A549 (cell line): ENCODE data around the gene KRTAP5-5. TPM values are rescaled to one million over a fixed set of nuclear protein-coding genes. Genes with fewer than 3 reads are reported as not detected.

Experiments used
- ATAC-seq, 2 experiments: fragments of 200-7000 bp in 1 of 2; fragments of >200 bp in 1 of 2; cut with Nextera tagmentation in 1 of 2; cut with Tn5 transposase in 1 of 2; 3 replicates each; pipeline versions ENCODE4 v1.8.0 to v1.9.1; 2018 to 2020; ENCODE audit warnings: mild to moderate bottlenecking in 1 of 2, moderate library complexity in 1 of 2
- CTCF ChIA-PET: fragments of 300-600 bp; sonication (Branson Sonifier 250); formaldehyde crosslinking; extraction: SDS; loops from one replicate; lab custom pipeline; 2021; ENCODE audit warnings: antibody characterized with exemption, inconsistent platforms; lab: Yijun Ruan, JAX
- POLR2A ChIA-PET: fragments of 350-600 bp; formaldehyde crosslinking; extraction: SDS; loops from one replicate; lab custom pipeline; 2021; ENCODE audit warnings: antibody characterized with exemption, inconsistent platforms; lab: Yijun Ruan, JAX
- DNase-seq, 2 experiments: peaks; one replicate each; pipeline versions ENCODE4 v3.0.0 to v3.0.0-alpha.2; 2011 to 2016; ENCODE audit warnings: low read depth in 1 of 2, low spot score in 1 of 2
- FAIRE-seq: peaks from 2 replicates; lab custom pipeline; 2011; peaks lifted over from hg19 to GRCh38; lab: Jason Lieb, UNC
- H3K27ac ChIP-seq, 2 experiments: fragments of >200 bp; sonication (Bioruptor Twin); formaldehyde crosslinking; 3 replicates each; pipeline ENCODE4 v1.5.1; 2016 to 2017
- H3K4me1 ChIP-seq: fragments of >200 bp; sonication (Bioruptor Twin); formaldehyde crosslinking; 3 replicates; pipeline ENCODE4 v1.6.1; 2016
- H3K4me2 ChIP-seq: fragments of >200 bp; sonication (Bioruptor Twin); formaldehyde crosslinking; 3 replicates; pipeline ENCODE4 v1.6.1; 2016
- H3K4me3 ChIP-seq: fragments of >200 bp; sonication (Bioruptor Twin); formaldehyde crosslinking; 3 replicates; pipeline ENCODE4 v1.5.1; 2016
- H3K9me3 ChIP-seq: fragments of >200 bp; sonication (Bioruptor Twin); formaldehyde crosslinking; 3 replicates; pipeline ENCODE4 v1.6.1; 2016
- BCL3 ChIP-seq: fragments of >200 bp; sonication (Bioruptor Twin); formaldehyde crosslinking; IDR thresholded peaks from 3 replicates; pipeline ENCODE4 v1.6.1; 2016
- CBX2 ChIP-seq: fragments of 200-600 bp; sonication (generic); IDR thresholded peaks from 2 replicates; pipeline ENCODE4 v1.6.1; 2016; ENCODE audit warnings: low read depth, mild to moderate bottlenecking, borderline replicate concordance
- CEBPB ChIP-seq, 2 experiments: fragments of >200 bp in 1 of 2; sonication (Bioruptor Twin) in 1 of 2; formaldehyde crosslinking in 1 of 2; IDR thresholded peaks; 2 replicates each; pipeline ENCODE4 v1.6.1; 2012 to 2016
- CHD4 ChIP-seq: fragments of 200-600 bp; sonication (generic); IDR thresholded peaks from 2 replicates; pipeline ENCODE4 v1.6.1; 2016; ENCODE audit warnings: antibody characterized with exemption, mild to moderate bottlenecking, borderline replicate concordance
- EHF ChIP-seq: fragments of 250-450 bp; sonication (Bioruptor Pico); IDR thresholded peaks from 2 replicates; pipeline ENCODE4 v1.5.0; 2020; ENCODE audit warnings: mild to moderate bottlenecking
- EHMT2 ChIP-seq: fragments of 200-600 bp; sonication (generic); IDR thresholded peaks from 2 replicates; pipeline ENCODE4 v1.6.1; 2016; ENCODE audit warnings: antibody characterized with exemption, low read depth, mild to moderate bottlenecking, moderate library complexity
- EP300 ChIP-seq, 2 experiments: fragments of >200 bp; sonication (Bioruptor Twin); formaldehyde crosslinking; IDR thresholded peaks; 2 replicates in 1 of 2; 3 replicates in 1 of 2; pipeline ENCODE4 v1.6.1; 2016 to 2017
- FOSL2 ChIP-seq, 2 experiments: fragments of 450-650 bp in 1 of 2; fragments of >200 bp in 1 of 2; sonication (Bioruptor Twin) in 1 of 2; formaldehyde crosslinking; IDR thresholded peaks; 2 replicates each; pipeline versions ENCODE4 v1.5.0 to v1.6.1; 2016 to 2020; ENCODE audit warnings: mild to moderate bottlenecking in 1 of 2, moderate library complexity in 1 of 2
- HMGXB4 ChIP-seq: fragments of 250-450 bp; sonication (Bioruptor Pico); IDR thresholded peaks from 2 replicates; pipeline ENCODE4 v1.5.0; 2021; ENCODE audit warnings: mild to moderate bottlenecking, moderate library complexity, borderline replicate concordance
- HOXA7 ChIP-seq: fragments of 250-450 bp; sonication (Bioruptor Pico); IDR thresholded peaks from 2 replicates; pipeline ENCODE4 v1.5.0; 2020; ENCODE audit warnings: mild to moderate bottlenecking, moderate library complexity
- JUN ChIP-seq, 2 experiments: fragments of >200 bp; sonication (Bioruptor Twin); formaldehyde crosslinking; IDR thresholded peaks; 2 replicates in 1 of 2; 3 replicates in 1 of 2; pipeline ENCODE4 v1.6.1; 2016 to 2017
- MYC ChIP-seq: IDR thresholded peaks from 2 replicates; pipeline ENCODE4 v1.6.1; 2012; ENCODE audit warnings: mild to moderate bottlenecking, inconsistent platforms, low read length, improper control_type of control experiment, borderline replicate concordance
- NPAS2 ChIP-seq: fragments of 250-450 bp; sonication (Bioruptor Pico); IDR thresholded peaks from 2 replicates; pipeline ENCODE4 v1.8.0; 2022; ENCODE audit warnings: mild to moderate bottlenecking, moderate library complexity, borderline replicate concordance
- PBX3 ChIP-seq: IDR thresholded peaks from 2 replicates; pipeline ENCODE4 v1.6.1; 2012
- RARB ChIP-seq: fragments of 250-450 bp; sonication (Bioruptor Pico); IDR thresholded peaks from 2 replicates; pipeline ENCODE4 v1.8.0; 2021; ENCODE audit warnings: mild to moderate bottlenecking, moderate library complexity
- RCOR1 ChIP-seq: fragments of 150-350 bp; IDR thresholded peaks from 2 replicates; pipeline ENCODE4 v1.6.1; 2014; ENCODE audit warnings: antibody characterized with exemption, low read length, low read depth
- RNF2 ChIP-seq: fragments of 200-600 bp; sonication (generic); IDR thresholded peaks from 2 replicates; pipeline ENCODE4 v1.6.1; 2016; ENCODE audit warnings: low read depth, mild to moderate bottlenecking, antibody characterized with exemption, moderate library complexity, borderline replicate concordance
- TFCP2L1 ChIP-seq: fragments of 250-450 bp; sonication (Bioruptor Pico); IDR thresholded peaks from 2 replicates; pipeline ENCODE4 v1.5.0; 2021; ENCODE audit warnings: mild to moderate bottlenecking
- ZSCAN20 ChIP-seq: fragments of 250-450 bp; sonication (Bioruptor Pico); IDR thresholded peaks from 2 replicates; pipeline ENCODE4 v1.8.0; 2022; ENCODE audit warnings: mild to moderate bottlenecking, moderate library complexity
- WGBS: methylation state at CpG from one replicate; pipeline ENCODE4 v1.1.6; 2017; ENCODE audit errors: missing lambda C conversion rate; 5-methylcytosine and 5-hydroxymethylcytosine counted together
- polyA plus RNA-seq, 4 experiments: library from polyadenylated mRNA; depleted of rRNA in 3 of 4; stranded (reverse); fragments of >200 nt; fragmentation: RNase III in 1 of 4; extraction: RNeasy Plus Mini Kit Qiagen cat#74134 plus additional on column Dnase treatment in 1 of 4; gene quantifications; 2 replicates in 3 of 4; 3 replicates in 1 of 4; pipeline ENCODE4 v1.2.3, GENCODE V29; 2011 to 2017
- TF ChIP-seq, protein P1 (sequence below): fragments of >200 bp; sonication (Bioruptor Twin); formaldehyde crosslinking; IDR thresholded peaks from 2 replicates; pipeline ENCODE4 v1.6.1; 2016
- TF ChIP-seq, protein P2 (sequence below): IDR thresholded peaks from 2 replicates; pipeline ENCODE4 v1.6.1; 2012
- TF ChIP-seq, protein P3 (sequence below): IDR thresholded peaks from 2 replicates; pipeline ENCODE4 v1.6.1; 2012; ENCODE audit warnings: low read depth, borderline replicate concordance
- TF ChIP-seq, protein P4 (sequence below): fragments of 200-600 bp; sonication (generic); IDR thresholded peaks from 2 replicates; pipeline ENCODE4 v1.6.1; 2016; ENCODE audit warnings: antibody characterized with exemption, mild to moderate bottlenecking, moderate library complexity

Gene KRTAP5-5
- polyA plus RNA-seq, 2 of the 4 experiments (the other 2 are of a cell fraction): not detected

DNA sequence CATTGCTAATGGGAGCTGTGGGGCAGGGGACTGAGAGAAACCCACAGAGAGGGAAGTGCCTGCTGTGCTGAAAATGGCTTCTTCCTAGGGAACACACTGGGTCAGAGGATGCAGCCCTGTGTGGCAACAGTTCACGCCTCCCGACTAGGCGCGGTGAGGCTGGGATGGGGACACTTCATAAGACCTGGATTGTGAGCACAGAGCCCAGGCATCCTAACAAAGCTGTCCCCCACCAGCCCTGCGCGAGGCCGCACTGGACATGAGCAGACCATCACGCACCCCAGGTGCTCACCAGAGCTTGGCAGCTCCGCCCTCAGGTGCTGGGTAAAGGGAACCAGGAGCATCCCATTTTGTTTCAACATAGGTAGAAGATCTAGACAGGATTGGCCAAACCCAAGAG lies 5.9 kb upstream of the KRTAP5-5 start:
- FAIRE-seq: no peak

DNA sequence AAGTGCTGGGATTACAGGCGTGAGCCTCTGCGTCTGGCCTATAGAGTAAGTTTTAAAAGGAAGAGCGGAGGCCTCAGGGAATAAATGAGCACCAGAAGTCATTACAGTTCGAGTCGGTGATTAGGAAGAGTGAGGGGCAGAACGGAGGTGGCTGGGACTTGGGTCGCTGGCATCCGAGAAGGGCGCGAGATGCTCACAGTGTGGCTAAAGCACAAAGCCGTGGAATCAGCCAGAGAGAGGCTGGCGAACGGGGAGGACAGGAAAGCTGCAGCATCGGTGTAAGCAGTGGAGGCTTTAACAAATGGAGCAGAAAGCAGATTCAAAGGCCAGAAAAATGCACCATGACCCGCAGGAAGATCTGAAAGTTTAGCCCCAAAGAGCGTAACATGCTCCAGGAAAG lies 5.0 kb upstream of the KRTAP5-5 start:
- Histone ChIP-seq H3K27ac (no peak overlapping the region), H3K4me1 (no peaks in the 10 kb centered on the region), H3K4me3 (no peak overlapping the region), H3K4me2 (no peak overlapping the region), H3K9me3 (no peaks in the 10 kb centered on the region)
- WGBS: 63% methylated on average over 16 of the region's 16 CpGs
- ChIA-PET CTCF (interaction anchor here (1.1 to 1.7 kb wide), 3 partner anchors 50 to 288 kb away, joined by 4 to 6 read pairs (median 4); no protein-coding TSS in a partner anchor), POLR2A (no interaction called here)
- TF ChIP-seq TFCP2L1 (CRISPR knock-in tag): no peak
- no peak for TF ChIP-seq RNF2
- no peak for TF ChIP-seq HOXA7 (CRISPR knock-in tag)
- TF ChIP-seq MYC: no peak
- TF ChIP-seq, protein P1, sequence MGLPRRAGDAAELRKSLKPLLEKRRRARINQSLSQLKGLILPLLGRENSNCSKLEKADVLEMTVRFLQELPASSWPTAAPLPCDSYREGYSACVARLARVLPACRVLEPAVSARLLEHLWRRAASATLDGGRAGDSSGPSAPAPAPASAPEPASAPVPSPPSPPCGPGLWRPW: no peak
- no peak for TF ChIP-seq FOSL2 (IDR thresholded peaks at IDR 0.05)
- no peak for TF ChIP-seq FOSL2 (CRISPR knock-in tag; IDR thresholded peaks at IDR 0.05)
- no peak for TF ChIP-seq ZSCAN20 (CRISPR knock-in tag)
- no peak for TF ChIP-seq CBX2
- no peak for TF ChIP-seq EHF (CRISPR knock-in tag)
- TF ChIP-seq RCOR1: no peak
- no peak for TF ChIP-seq CEBPB (IDR thresholded peaks at IDR 0.05)
- no peak for TF ChIP-seq PBX3
- TF ChIP-seq BCL3: no peak
- TF ChIP-seq EP300 (IDR thresholded peaks at IDR 0.05): no peak
- no peak for TF ChIP-seq RARB (CRISPR knock-in tag)
- ATAC-seq (no peak), DNase-seq (no peak), FAIRE-seq (no peak)

More for the DNA sequence above, 5.9 kb upstream of the KRTAP5-5 start:
- Histone ChIP-seq H3K27ac (no peak overlapping the region), H3K4me3 (no peak overlapping the region), H3K4me2 (no peak overlapping the region), H3K4me1 (no peaks in the 10 kb centered on the region), H3K9me3 (no peaks in the 10 kb centered on the region)
- DNase-seq (no peak), ATAC-seq (no peak)
- ChIA-PET CTCF (interaction anchor here (1.1 to 1.7 kb wide), 5 partner anchors 49 to 378 kb away, joined by 4 to 8 read pairs (median 4); no protein-coding TSS in a partner anchor), POLR2A (no interaction called here)
- TF ChIP-seq, protein P2, sequence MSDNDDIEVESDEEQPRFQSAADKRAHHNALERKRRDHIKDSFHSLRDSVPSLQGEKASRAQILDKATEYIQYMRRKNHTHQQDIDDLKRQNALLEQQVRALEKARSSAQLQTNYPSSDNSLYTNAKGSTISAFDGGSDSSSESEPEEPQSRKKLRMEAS: no peak
- 89% methylated on average over 9 of the region's 9 CpGs for WGBS

GRCh38 chr11:1625541-1625940 lies 4.0 kb upstream of the KRTAP5-5 start:
- no peak overlapping the region for H3K4me3 ChIP-seq
- CTCF ChIA-PET: interaction anchor here (1.0 to 6.9 kb wide), 5 partner anchors 14 to 524 kb away, joined by 3 to 54 read pairs (median 4); no protein-coding TSS in a partner anchor
- ATAC-seq (no peak), FAIRE-seq (no peak), DNase-seq (no peak)
- H3K4me1 ChIP-seq: no peaks in the 10 kb centered on the region
- H3K27ac ChIP-seq: no peak overlapping the region
- POLR2A ChIA-PET: no interaction called here
- H3K9me3 ChIP-seq: no peaks in the 10 kb centered on the region
- H3K4me2 ChIP-seq: no peak overlapping the region
- 70% methylated on average over 11 of the region's 13 CpGs for WGBS
- TF ChIP-seq EHMT2: no peak
- no peak for TF ChIP-seq NPAS2 (CRISPR knock-in tag)
- TF ChIP-seq JUN (IDR thresholded peaks at IDR 0.05): no peak
- no peak for TF ChIP-seq CHD4
- TF ChIP-seq, protein P1: no peak
- TF ChIP-seq, protein P3, sequence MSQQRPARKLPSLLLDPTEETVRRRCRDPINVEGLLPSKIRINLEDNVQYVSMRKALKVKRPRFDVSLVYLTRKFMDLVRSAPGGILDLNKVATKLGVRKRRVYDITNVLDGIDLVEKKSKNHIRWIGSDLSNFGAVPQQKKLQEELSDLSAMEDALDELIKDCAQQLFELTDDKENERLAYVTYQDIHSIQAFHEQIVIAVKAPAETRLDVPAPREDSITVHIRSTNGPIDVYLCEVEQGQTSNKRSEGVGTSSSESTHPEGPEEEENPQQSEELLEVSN: no peak
- TF ChIP-seq HMGXB4: no peak
- TF ChIP-seq, protein P4, sequence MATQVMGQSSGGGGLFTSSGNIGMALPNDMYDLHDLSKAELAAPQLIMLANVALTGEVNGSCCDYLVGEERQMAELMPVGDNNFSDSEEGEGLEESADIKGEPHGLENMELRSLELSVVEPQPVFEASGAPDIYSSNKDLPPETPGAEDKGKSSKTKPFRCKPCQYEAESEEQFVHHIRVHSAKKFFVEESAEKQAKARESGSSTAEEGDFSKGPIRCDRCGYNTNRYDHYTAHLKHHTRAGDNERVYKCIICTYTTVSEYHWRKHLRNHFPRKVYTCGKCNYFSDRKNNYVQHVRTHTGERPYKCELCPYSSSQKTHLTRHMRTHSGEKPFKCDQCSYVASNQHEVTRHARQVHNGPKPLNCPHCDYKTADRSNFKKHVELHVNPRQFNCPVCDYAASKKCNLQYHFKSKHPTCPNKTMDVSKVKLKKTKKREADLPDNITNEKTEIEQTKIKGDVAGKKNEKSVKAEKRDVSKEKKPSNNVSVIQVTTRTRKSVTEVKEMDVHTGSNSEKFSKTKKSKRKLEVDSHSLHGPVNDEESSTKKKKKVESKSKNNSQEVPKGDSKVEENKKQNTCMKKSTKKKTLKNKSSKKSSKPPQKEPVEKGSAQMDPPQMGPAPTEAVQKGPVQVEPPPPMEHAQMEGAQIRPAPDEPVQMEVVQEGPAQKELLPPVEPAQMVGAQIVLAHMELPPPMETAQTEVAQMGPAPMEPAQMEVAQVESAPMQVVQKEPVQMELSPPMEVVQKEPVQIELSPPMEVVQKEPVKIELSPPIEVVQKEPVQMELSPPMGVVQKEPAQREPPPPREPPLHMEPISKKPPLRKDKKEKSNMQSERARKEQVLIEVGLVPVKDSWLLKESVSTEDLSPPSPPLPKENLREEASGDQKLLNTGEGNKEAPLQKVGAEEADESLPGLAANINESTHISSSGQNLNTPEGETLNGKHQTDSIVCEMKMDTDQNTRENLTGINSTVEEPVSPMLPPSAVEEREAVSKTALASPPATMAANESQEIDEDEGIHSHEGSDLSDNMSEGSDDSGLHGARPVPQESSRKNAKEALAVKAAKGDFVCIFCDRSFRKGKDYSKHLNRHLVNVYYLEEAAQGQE: no peak
- TF ChIP-seq, protein P2: no peak
- TF ChIP-seq MYC: no peak
- TF ChIP-seq RCOR1: no peak
- no peak for TF ChIP-seq RARB (CRISPR knock-in tag)
